Endodermal cell (in vitro differentiated cells): ENCODE measurements around the gene WT1. TPM values are rescaled to one million over a fixed set of nuclear protein-coding genes. Genes with fewer than 3 reads are reported as not detected.

ENCODE experiments used
- DNase-seq: peaks from one replicate; pipeline ENCODE4 v3.0.0-alpha.2; 2017
- H3K27ac ChIP-seq: 2 replicates; pipeline ENCODE4 v1.5.1; 2013; ENCODE audit warnings: mild to moderate bottlenecking, low read depth, low read length, moderate library complexity
- H3K27me3 ChIP-seq: 2 replicates; pipeline ENCODE4 v1.6.1; 2013; ENCODE audit warnings: mild to moderate bottlenecking, low read length, moderate library complexity; ENCODE audit not compliant: insufficient read depth, control insufficient read depth, poor library complexity, severe bottlenecking
- H3K36me3 ChIP-seq: 2 replicates; pipeline ENCODE4 v1.7.0; 2013; ENCODE audit warnings: mild to moderate bottlenecking, low read length, moderate library complexity; ENCODE audit not compliant: control insufficient read depth, insufficient read depth
- H3K4me1 ChIP-seq: one replicate; pipeline ENCODE4 v1.7.0; 2013; ENCODE audit warnings: low read length; ENCODE audit not compliant: control insufficient read depth, insufficient read depth
- H3K4me3 ChIP-seq: 2 replicates; pipeline ENCODE4 v1.5.1; 2013; ENCODE audit warnings: mild to moderate bottlenecking, low read length, moderate library complexity
- H3K9ac ChIP-seq: 2 replicates; pipeline ENCODE4 v1.6.1; 2013; ENCODE audit warnings: mild to moderate bottlenecking, low read length, moderate library complexity; ENCODE audit not compliant: poor library complexity, severe bottlenecking; ENCODE audit errors: extremely low read depth
- H3K9me3 ChIP-seq: 2 replicates; pipeline ENCODE4 v1.6.1; 2013; ENCODE audit warnings: mild to moderate bottlenecking, low read length, moderate library complexity; ENCODE audit not compliant: control insufficient read depth
- H3K27ac Mint-ChIP-seq: 2 replicates; pipeline ENCODE4 v1.8.0; 2020; ENCODE audit warnings: mixed read lengths
- H3K27me3 Mint-ChIP-seq: 2 replicates; pipeline ENCODE4 v1.8.0; 2021; ENCODE audit warnings: mild to moderate bottlenecking, mixed read lengths; ENCODE audit not compliant: insufficient read depth
- H3K36me3 Mint-ChIP-seq: 2 replicates; pipeline ENCODE4 v1.8.0; 2020; ENCODE audit warnings: low read depth, mixed read lengths
- H3K4me1 Mint-ChIP-seq: 2 replicates; pipeline ENCODE4 v1.8.0; 2020; ENCODE audit warnings: mixed read lengths
- H3K4me3 Mint-ChIP-seq: 2 replicates; pipeline ENCODE4 v1.8.0; 2020; ENCODE audit warnings: mild to moderate bottlenecking, moderate library complexity, mixed read lengths
- H3K9me3 Mint-ChIP-seq: 2 replicates; pipeline ENCODE4 v1.8.0; 2020; ENCODE audit warnings: mild to moderate bottlenecking, mixed read lengths
- WGBS, 2 experiments: methylation state at CpG; one replicate each; pipeline versions ENCODE4 v1.1.5 to v1.1.7; 2013; ENCODE audit warnings: missing lambda C conversion rate in 2 of 2, mixed read lengths in 1 of 2; ENCODE audit not compliant: insufficient coverage in 1 of 2, insufficient read length in 1 of 2; 5-methylcytosine and 5-hydroxymethylcytosine counted together
- total RNA-seq, 2 donors: library from RNA; stranded (reverse); fragmentation: NEBNext Ultra II Directional in 1 of 2; extraction: Animal tissue kit (Norgen Biotek cat#: 25700) in 1 of 2; gene quantifications; 2 replicates in 1 of 2; 3 replicates in 1 of 2; pipeline ENCODE4 v1.2.1, GENCODE V29; 2021
- TF ChIP-seq, protein P1 (sequence below): fragments of 200-600 bp; sonication (generic); conservative IDR thresholded peaks from 2 replicates; pipeline ENCODE4 v1.5.0; 2021; ENCODE audit warnings: antibody characterized with exemption, mild to moderate bottlenecking

WT1 gene
- total RNA-seq, 2 donors from 2014 or later = 0.51 TPM; not detected in 1

DNA sequence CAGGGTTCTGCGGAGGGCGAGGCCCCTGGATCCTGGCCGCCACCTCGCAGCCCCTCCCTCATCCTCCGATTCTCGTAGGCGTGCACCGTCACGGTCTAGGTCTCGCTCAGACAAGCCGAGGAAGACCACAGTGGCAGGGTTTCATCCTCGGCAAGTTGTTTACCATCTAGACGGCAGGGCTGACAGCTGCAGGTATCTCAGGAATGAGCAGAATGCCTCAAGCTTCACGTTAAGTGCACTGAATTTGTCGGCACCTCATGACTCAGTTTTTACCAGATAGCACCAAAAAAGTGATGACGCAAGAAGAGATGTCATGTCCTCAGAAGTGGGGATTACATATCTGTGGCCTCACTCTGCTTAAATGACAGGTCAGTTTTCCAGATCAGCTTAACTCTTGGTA is 35.1 kb downstream of the WT1 start:
- no peak overlapping the region for H3K27ac ChIP-seq
- Mint-ChIP-seq H3K36me3 (no peaks in the 10 kb centered on the region), H3K4me3 (peak overlapping the region; percentile 31), H3K27ac (no peak overlapping the region), H3K27me3 (peaks cover 13% of the 10 kb centered on the region), H3K4me1 (peaks cover 7% of the 10 kb centered on the region), H3K9me3 (no peaks in the 10 kb centered on the region)
- H3K9me3 ChIP-seq = no peaks in the 10 kb centered on the region
- no peak overlapping the region for H3K9ac ChIP-seq
- DNase-seq = peak; percentile 70
- no peaks in the 10 kb centered on the region for H3K36me3 ChIP-seq
- 65 to 83% methylated on average over 9 to 16 of the region's 16 CpGs for WGBS, 2 experiments
- no peaks in the 10 kb centered on the region for H3K4me1 ChIP-seq
- H3K4me3 ChIP-seq = no peak overlapping the region
- no peaks in the 10 kb centered on the region for H3K27me3 ChIP-seq
- TF ChIP-seq, protein P1, sequence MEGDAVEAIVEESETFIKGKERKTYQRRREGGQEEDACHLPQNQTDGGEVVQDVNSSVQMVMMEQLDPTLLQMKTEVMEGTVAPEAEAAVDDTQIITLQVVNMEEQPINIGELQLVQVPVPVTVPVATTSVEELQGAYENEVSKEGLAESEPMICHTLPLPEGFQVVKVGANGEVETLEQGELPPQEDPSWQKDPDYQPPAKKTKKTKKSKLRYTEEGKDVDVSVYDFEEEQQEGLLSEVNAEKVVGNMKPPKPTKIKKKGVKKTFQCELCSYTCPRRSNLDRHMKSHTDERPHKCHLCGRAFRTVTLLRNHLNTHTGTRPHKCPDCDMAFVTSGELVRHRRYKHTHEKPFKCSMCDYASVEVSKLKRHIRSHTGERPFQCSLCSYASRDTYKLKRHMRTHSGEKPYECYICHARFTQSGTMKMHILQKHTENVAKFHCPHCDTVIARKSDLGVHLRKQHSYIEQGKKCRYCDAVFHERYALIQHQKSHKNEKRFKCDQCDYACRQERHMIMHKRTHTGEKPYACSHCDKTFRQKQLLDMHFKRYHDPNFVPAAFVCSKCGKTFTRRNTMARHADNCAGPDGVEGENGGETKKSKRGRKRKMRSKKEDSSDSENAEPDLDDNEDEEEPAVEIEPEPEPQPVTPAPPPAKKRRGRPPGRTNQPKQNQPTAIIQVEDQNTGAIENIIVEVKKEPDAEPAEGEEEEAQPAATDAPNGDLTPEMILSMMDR = no peak

DNA sequence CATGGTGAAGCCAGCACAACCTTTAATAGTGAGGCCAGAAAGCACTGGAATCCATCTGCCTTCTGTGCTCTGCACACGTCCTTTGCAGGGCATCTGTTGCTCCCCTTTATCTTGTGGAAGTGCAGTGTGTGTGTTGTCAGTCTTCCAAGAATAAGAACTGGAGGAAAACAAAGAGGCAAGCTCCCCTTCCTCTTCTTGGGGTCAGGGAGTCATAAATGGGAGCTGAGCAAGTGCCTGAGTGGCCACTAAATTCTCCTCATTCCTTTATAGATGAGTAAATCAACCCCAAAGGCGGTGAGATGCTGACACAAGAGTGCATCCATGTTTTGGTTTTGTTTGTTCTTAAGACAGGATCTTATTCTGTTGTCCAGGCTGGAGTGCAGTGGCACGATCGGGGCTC is 38.3 kb downstream of the WT1 start:
- H3K4me3 Mint-ChIP-seq = no peak overlapping the region
- peaks cover 7% of the 10 kb centered on the region for H3K4me1 Mint-ChIP-seq
- TF ChIP-seq, protein P1 = no peak
- Histone ChIP-seq H3K9me3 (no peaks in the 10 kb centered on the region), H3K4me1 (no peaks in the 10 kb centered on the region), H3K4me3 (no peak overlapping the region), H3K27me3 (no peaks in the 10 kb centered on the region), H3K36me3 (no peaks in the 10 kb centered on the region), H3K9ac (no peak overlapping the region), H3K27ac (no peak overlapping the region)
- H3K9me3 Mint-ChIP-seq = no peaks in the 10 kb centered on the region
- no peak overlapping the region for H3K27ac Mint-ChIP-seq
- no peak for DNase-seq
- no peaks in the 10 kb centered on the region for H3K36me3 Mint-ChIP-seq
- WGBS, 2 experiments = 71 to 92% methylated on average over 2 to 4 of the region's 4 CpGs
- peaks cover 21% of the 10 kb centered on the region for H3K27me3 Mint-ChIP-seq

DNA sequence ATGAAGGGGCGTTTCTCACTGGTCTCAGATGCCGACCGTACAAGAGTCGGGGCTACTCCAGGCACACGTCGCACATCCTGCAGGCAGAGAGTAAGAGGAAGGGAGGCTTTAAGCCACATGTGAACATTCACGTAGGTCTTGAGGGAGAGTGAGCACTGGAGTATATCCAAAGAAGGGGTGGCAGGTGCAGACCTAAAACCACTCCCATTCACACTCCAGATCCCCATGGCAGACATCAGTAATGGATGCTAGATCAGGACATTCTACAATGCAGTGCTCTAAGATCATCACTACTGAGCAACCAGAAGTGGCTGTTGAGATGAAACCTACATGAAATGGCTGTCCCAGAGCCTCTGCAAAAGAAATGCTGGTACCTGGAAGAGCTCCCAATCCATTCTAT is 39.0 kb downstream of the WT1 start:
- H3K27ac Mint-ChIP-seq = no peak overlapping the region
- DNase-seq = no peak
- no peaks in the 10 kb centered on the region for H3K9me3 Mint-ChIP-seq
- 91 to 98% methylated on average over 6 to 7 of the region's 7 CpGs for WGBS, 2 experiments
- peaks cover 21% of the 10 kb centered on the region for H3K27me3 Mint-ChIP-seq
- no peaks in the 10 kb centered on the region for H3K36me3 Mint-ChIP-seq
- TF ChIP-seq, protein P1 = no peak
- no peak overlapping the region for H3K4me3 Mint-ChIP-seq
- H3K4me3 ChIP-seq = no peak overlapping the region
- peaks cover 7% of the 10 kb centered on the region for H3K4me1 Mint-ChIP-seq
- H3K36me3 ChIP-seq = no peaks in the 10 kb centered on the region
- H3K27ac ChIP-seq = no peak overlapping the region
- no peaks in the 10 kb centered on the region for H3K9me3 ChIP-seq
- no peaks in the 10 kb centered on the region for H3K27me3 ChIP-seq
- no peak overlapping the region for H3K9ac ChIP-seq
- no peaks in the 10 kb centered on the region for H3K4me1 ChIP-seq
